Renal cortical epithelial cell (primary cell): ENCODE data around the gene BMPR1A. TPM values are rescaled to one million over a fixed set of nuclear protein-coding genes. Genes with fewer than 3 reads are reported as not detected.
A peak's percentile ranks its signal among the peaks of the same experiment; 100 is the strongest.
"Not testable (repeated sequence)": the region's sequence is repeated elsewhere in the genome, so short reads cannot be mapped to it uniquely, and the experiment has no call there.

Experiments used
- DNase-seq: peaks from one replicate; pipeline ENCODE4 v3.0.0-alpha.2; 2011; ENCODE audit warnings: low read depth
- total RNA-seq: library from RNA; depleted of rRNA; stranded (reverse); fragments of >200 nt; gene quantifications from 2 replicates; pipeline ENCODE4 v1.2.3, GENCODE V29; 2014

Gene BMPR1A
- total RNA-seq, 1 donor from 2014 or later, result 92.9 TPM

GRCh38 chr10:86729677-86730076, 26.7 kb upstream of the BMPR1A start:
- DNase-seq, result no peak

GRCh38 chr10:86730227-86730626, 26.2 kb upstream of the BMPR1A start:
- DNase-seq, result peak; percentile 31

- no peak for DNase-seq
Observed at GRCh38 chr10:86732771-86733170, 23.6 kb upstream of the BMPR1A start.

- DNase-seq, result no peak
Observed at GRCh38 chr10:86733260-86733671, 23.2 kb upstream of the BMPR1A start.

GRCh38 chr10:86734207-86734988, 22.0 kb upstream of the BMPR1A start:
- DNase-seq, result no peak

GRCh38 chr10:86735278-86735677, 21.1 kb upstream of the BMPR1A start:
- DNase-seq, result not testable (repeated sequence)

GRCh38 chr10:86742230-86742629, 14.2 kb upstream of the BMPR1A start:
- DNase-seq, result no peak

- DNase-seq, result no peak
Observed at GRCh38 chr10:86744067-86744725, 12.2 kb upstream of the BMPR1A start.

- DNase-seq, result no peak
Observed at GRCh38 chr10:86747796-86748581, 8.4 kb upstream of the BMPR1A start.

GRCh38 chr10:86749854-86750253, 6.6 kb upstream of the BMPR1A start:
- no peak for DNase-seq

- no peak for DNase-seq
Observed at GRCh38 chr10:86751477-86751876, 4.9 kb upstream of the BMPR1A start.

- DNase-seq, result no peak
Observed at GRCh38 chr10:86752311-86752710, 4.1 kb upstream of the BMPR1A start.

- no peak for DNase-seq
Observed at GRCh38 chr10:86753051-86753450, 3.4 kb upstream of the BMPR1A start.

GRCh38 chr10:86753638-86754434, 2.6 kb upstream of the BMPR1A start:
- no peak for DNase-seq

GRCh38 chr10:86755454-86755739, 1.0 kb upstream of the BMPR1A start:
- DNase-seq, result no peak

GRCh38 chr10:86755740-86756510, 494 bp upstream of the BMPR1A start:
- DNase-seq, result peak; percentile 39

GRCh38 chr10:86757113-86757972, 924 bp downstream of the BMPR1A start:
- DNase-seq, result peak; percentile 48

GRCh38 chr10:86758189-86759072, 2.0 kb downstream of the BMPR1A start:
- DNase-seq, result peak; percentile 36

- no peak for DNase-seq
Observed at GRCh38 chr10:86759073-86759672, 2.8 kb downstream of the BMPR1A start.
